ENCODE results near the gene RARS2.

The RARS2 gene

DNA sequence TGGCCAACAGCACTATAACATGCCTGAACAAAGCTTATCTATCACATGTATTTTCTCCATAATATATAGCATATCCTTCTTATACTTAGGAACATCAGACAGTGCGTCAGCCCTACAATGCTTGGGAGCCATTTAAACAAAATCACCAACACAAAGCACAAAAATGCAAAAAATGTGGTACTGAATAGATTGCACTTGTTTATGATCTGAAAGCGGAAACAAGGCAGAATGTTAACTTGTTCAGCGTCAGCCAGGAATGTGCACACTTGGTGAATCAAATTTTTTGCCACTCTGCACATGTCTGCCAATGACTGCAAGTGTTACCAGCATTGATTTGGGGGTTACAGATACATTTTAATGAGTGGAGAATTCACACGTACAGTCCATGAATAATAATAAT lies 102.2 kb downstream of the RARS2 start:
- FAIRE-seq, result no peak
- TF ChIP-seq POLR2A (IDR thresholded peaks at IDR 0.05; ENCODE audit: low read depth, low read length), result no peak
- TF ChIP-seq POLR2AphosphoS5 (IDR thresholded peaks at IDR 0.05; ENCODE audit: low read depth, low read length), result no peak
- no peak for TF ChIP-seq TAF1 (IDR thresholded peaks at IDR 0.05; ENCODE audit: borderline replicate concordance, low read depth, low read length)
- DNase-seq (ENCODE audit: insufficient read length), result no peak

DNA sequence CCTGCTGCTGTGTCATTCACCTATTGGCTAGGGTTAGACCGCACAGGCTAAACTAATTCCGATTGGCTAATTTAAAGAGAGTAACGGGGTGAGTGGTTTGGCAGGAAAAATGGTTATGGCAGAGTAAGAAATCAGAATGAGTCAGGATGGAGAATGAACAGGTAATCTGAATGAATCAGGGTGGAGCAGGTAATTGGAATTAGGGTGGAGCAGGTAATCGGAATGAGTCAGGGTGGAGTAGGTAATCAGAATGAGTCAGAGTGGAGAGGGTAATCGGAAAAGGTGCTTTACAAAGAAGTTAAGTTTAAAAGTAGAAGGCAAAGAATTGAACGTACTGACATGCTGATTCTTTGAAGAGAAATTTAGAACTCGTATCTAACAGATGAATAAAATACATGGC lies 105.3 kb downstream of the RARS2 start:
- DNase-seq (ENCODE audit: insufficient read length) (no peak), FAIRE-seq (no peak)
- TF ChIP-seq POLR2AphosphoS5 (IDR thresholded peaks at IDR 0.05; ENCODE audit: low read depth, low read length), result no peak
- no peak for TF ChIP-seq TAF1 (IDR thresholded peaks at IDR 0.05; ENCODE audit: borderline replicate concordance, low read depth, low read length)
- no peak for TF ChIP-seq POLR2A (IDR thresholded peaks at IDR 0.05; ENCODE audit: low read depth, low read length)

DNA sequence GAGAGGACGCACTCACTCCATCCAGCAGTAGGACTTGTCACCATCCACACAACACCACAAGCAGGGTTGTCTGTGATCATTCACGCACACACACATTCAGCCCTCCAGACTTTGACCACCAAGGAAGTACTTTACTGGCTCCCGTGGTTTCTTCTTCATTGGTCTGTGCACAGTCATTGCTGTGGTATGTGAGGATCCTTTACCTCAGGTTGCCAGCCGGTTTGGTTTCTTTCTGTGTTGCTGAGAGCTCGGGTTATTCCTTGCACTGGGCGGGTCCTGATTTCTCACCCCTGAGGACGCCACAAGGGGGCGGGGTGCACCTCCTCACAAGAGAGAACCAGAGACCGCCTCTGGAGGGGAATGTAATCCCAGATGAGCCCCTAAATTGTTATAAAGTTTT lies 105.9 kb downstream of the RARS2 start:
- no peak for TF ChIP-seq TAF1 (IDR thresholded peaks at IDR 0.05; ENCODE audit: borderline replicate concordance, low read depth, low read length)
- TF ChIP-seq POLR2AphosphoS5 (IDR thresholded peaks at IDR 0.05; ENCODE audit: low read depth, low read length), result no peak
- no peak for TF ChIP-seq POLR2A (IDR thresholded peaks at IDR 0.05; ENCODE audit: low read depth, low read length)
- FAIRE-seq (no peak), DNase-seq (ENCODE audit: insufficient read length) (no peak)

DNA sequence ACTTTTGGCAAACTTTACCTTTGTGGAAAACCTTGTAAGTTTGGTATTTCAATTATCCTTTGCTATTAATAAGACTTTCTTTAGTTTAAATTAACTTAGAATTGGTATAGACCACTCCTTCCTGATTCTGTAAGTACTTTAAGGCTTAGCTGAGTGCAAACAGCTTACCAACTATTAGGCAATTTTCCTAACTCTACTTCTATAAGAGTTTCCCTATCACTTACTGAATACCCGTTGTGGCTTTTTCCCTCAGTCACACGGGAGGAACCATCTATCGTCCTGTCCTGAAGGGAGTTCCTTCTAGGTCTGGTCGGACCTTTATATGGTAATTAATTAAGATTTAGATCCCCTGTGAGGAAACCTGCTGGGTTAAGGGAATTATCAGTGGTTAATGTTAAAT lies 107.4 kb downstream of the RARS2 start:
- TF ChIP-seq POLR2AphosphoS5 (IDR thresholded peaks at IDR 0.05; ENCODE audit: low read depth, low read length) (no peak), POLR2A (IDR thresholded peaks at IDR 0.05; ENCODE audit: low read depth, low read length) (no peak), TAF1 (IDR thresholded peaks at IDR 0.05; ENCODE audit: borderline replicate concordance, low read depth, low read length) (no peak)
- no peak for DNase-seq (ENCODE audit: insufficient read length)
- no peak for FAIRE-seq

DNA sequence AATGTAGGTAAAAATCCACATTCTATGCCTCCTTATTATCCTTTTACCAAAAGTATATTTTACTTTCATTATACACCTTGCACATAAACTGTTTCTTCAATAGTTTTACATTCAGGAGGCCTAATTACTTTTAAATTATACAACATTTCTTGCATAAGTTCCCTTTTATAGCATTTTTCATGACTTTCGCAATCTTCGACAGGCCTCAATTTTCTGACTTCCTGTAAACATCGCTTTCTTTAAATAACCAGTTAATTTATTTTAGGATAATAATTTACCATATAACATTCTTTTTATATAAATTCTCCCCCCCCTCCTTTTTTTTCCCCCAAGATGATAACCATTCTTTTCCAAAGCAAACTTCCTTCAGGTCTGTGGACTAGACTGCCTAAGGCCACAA lies 107.9 kb downstream of the RARS2 start:
- FAIRE-seq, result no peak
- TF ChIP-seq TAF1 (IDR thresholded peaks at IDR 0.05; ENCODE audit: borderline replicate concordance, low read depth, low read length) (no peak), POLR2A (IDR thresholded peaks at IDR 0.05; ENCODE audit: low read depth, low read length) (no peak), POLR2AphosphoS5 (IDR thresholded peaks at IDR 0.05; ENCODE audit: low read depth, low read length) (no peak)

DNA sequence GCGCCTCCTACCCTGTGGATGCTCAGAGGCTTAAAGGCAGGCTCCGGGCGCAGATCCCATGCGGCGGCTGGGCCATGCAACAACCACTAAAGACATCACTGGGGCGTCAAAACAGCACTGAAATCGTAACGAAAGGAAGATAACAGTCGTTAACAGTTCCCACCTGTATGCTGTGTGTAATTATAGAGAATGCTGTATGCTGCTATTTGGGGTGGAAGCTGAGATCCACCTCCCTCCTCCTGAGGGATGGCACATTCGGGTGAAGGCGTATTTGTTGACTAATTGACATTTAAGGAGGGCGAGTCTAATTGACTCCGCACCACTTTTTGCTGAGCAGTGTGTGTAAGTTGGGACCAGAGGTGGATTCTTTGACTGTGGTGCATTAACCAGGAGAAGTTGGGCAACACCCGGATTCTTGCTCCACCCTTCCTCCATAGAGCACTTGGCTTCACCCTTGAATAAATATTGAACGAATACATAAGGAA lies 116.3 kb downstream of the RARS2 start:
- DNase-seq (ENCODE audit: insufficient read length), result no peak
- TF ChIP-seq TAF1 (IDR thresholded peaks at IDR 0.05; ENCODE audit: borderline replicate concordance, low read depth, low read length) (no peak), POLR2AphosphoS5 (IDR thresholded peaks at IDR 0.05; ENCODE audit: low read depth, low read length) (no peak), POLR2A (IDR thresholded peaks at IDR 0.05; ENCODE audit: low read depth, low read length) (no peak)
- FAIRE-seq, result no peak

More for the DNA sequence above, 107.9 kb downstream of the RARS2 start:
- DNase-seq (ENCODE audit: insufficient read length), result no peak

DNA sequence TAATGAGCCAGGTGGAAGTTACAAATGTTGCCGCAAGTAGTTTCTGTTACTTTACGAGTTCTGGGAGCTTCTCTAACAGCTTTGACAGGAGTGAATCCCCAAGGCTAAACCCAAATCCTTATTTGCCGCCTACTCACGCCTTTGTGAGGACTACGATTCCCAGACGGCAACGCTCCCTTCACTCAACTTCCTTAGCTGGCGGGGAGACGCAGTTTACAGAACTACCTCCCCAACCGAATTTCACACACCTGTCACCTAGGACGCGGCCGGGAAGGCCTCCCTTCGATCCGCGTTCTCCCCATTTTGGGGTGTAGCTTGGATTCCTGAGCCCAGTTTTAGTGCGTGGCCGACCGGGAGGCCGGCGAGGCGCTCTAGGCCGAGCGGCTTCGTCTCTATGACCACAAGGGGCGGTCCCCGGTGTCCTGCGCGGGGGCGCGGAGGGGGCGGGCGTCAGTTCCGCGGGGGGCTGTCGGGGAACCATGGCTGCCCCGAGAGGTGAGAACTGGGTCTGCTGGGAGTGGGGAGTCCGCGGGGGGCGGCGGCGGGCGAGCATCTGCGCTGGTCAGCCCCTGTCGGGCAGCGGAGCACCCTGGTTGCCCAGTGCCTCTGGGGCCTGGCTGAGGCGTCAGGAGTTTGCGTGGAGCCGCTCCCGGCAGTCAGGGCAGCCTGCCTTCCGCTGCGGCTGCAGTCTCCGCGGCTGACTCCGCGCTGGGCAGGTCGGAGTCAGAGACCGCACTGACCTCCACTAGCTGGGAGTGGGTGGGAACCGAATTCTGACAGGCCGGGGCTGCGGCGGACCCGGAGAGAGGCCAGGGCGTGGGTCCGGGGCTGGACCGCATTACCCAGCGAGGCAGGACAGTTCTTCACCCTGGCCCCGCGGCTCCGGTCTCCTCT lies 117.0 kb downstream of the RARS2 start, which contains the start of gene SLC35A1:
TSS of gene SLC35A1 (plus strand) at position 450 of the 894 bp plus-strand sequence. CDS start at position 480, 30 bp downstream.
- DNase-seq (ENCODE audit: insufficient read length) (peak; percentile 72), FAIRE-seq (peak; percentile 90)
- peak; percentile 60; the same call in 1 of the 2 replicates for TF ChIP-seq POLR2A (IDR thresholded peaks at IDR 0.05; ENCODE audit: low read depth, low read length)
- TF ChIP-seq TAF1 (IDR thresholded peaks at IDR 0.05; ENCODE audit: borderline replicate concordance, low read depth, low read length), result peak; percentile 58; the same call in 1 of the 2 replicates
- TF ChIP-seq POLR2AphosphoS5 (IDR thresholded peaks at IDR 0.05; ENCODE audit: low read depth, low read length), result no peak

DNA sequence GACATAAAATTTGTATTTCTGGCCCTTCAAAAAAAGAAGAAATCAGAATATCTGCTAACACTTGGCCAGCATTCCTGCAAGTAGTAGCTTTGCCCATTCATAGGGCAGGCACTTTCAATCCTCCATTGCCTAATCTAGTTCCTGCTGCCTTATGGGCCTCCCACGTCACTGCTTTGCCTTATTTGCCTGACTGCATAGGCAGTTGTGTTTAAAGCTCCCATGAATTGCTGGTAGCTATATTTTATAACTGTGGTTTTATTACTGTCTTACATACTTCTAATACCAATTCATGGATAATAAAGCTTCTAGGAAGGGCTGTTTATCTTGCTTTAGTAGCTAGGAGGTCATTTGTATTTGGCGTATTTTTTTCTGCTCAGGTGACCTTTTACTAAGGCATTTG lies 124.7 kb downstream of the RARS2 start:
- no peak for TF ChIP-seq POLR2AphosphoS5 (IDR thresholded peaks at IDR 0.05; ENCODE audit: low read depth, low read length)
- no peak for TF ChIP-seq POLR2A (IDR thresholded peaks at IDR 0.05; ENCODE audit: low read depth, low read length)
- TF ChIP-seq TAF1 (IDR thresholded peaks at IDR 0.05; ENCODE audit: borderline replicate concordance, low read depth, low read length), result no peak
- FAIRE-seq, result no peak
- no peak for DNase-seq (ENCODE audit: insufficient read length)
